ENCODE data around the gene JPT1.
"Not testable (repeated sequence)": the region's sequence is repeated elsewhere in the genome, so short reads cannot be mapped to it uniquely, and the experiment has no call there.

JPT1 gene

DNA sequence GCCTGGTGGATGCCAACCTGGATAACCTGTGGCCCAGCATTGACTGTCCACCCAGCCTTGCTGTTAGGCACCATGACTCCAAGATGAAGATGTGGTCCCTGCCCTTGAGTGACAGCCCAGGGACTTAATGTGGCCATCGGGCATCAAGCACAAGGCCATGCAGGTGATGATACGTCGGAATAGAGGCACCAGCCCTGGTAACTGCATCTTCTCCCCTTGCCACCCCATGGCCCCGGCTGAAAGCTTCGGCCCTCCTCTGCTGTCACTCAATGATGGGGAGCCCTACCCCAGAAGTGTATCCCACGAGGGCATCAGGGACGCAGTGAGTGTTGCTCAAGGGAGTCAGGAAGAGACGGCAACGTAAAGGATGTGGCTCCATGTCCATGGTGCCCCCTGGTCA lies 24.7 kb downstream of the JPT1 start:
- TF ChIP-seq Cebpa-rat (IDR thresholded peaks at IDR 0.05) = no peak
- H3K4me3 ChIP-seq = peak overlapping the region in 1 of 10 experiments; percentile 94; a peak in 1 of 20 replicates
- 0 out of 22 replicates have a peak overlapping the region, but pooled peaks of 1 of the 11 experiments have one; percentile 6 for H3K27ac ChIP-seq
- no peaks in the 10 kb centered on the region for H3K9me3 ChIP-seq (replicated peaks in 1 of 11)
- H3K9ac ChIP-seq = peak overlapping the region in 4 of 11 experiments; percentile 90 to 92 (median 92); a peak in 5 of 22 replicates
- peaks cover 15 to 34% (median 26%) of the 10 kb centered on the region in 11 experiments for H3K36me3 ChIP-seq
- peaks cover 5 to 44% (median 25%) of the 10 kb centered on the region in 11 experiments; a peak in 19 of 22 replicates for H4K20me1 ChIP-seq
- no peaks in the 10 kb centered on the region for H3K27me3 ChIP-seq
- peaks cover 42 to 88% (median 60%) of the 10 kb centered on the region in 10 experiments for H3K4me1 ChIP-seq
- peak overlapping the region in 10 of 11 experiments; percentile 78 to 95 (median 89); a peak in 14 of 22 replicates for H3K4me2 ChIP-seq

DNA sequence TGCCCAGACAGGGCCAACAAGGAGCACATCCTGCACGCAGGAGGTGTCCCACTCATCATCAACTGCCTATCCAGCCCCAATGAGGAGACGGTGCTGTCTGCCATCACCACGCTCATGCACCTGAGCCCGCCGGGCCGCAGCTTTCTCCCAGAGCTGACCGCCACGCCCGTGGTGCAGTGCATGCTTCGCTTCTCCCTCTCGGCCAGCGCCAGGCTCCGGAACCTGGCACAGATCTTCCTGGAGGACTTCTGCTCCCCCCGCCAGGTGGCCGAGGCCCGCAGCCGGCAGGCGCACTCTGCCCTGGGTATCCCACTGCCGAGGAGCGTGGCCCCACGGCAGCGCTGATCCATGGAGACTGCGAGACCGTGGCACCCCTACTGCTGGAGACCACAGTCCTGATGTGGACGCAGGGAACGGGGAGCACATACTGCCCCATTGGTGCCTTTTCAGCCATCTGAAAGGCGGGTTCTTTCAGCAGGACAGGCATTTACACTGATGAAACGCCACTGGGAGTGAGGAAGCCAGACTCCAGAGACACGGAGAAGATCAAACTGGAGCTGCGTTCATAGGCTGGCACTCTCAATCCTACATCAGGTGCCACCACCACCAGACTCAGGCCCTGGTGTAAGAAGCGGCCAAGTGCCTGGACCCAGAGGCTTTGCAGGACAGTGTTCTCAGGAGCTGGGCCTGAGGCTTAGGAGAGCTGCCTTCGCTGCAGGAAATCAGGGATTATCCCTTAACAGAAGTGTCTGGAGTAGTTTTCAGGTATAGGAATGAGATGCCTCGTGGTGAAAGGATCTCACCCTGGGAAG lies 25.4 kb downstream of the JPT1 start:
- H3K27ac ChIP-seq = 0 out of 22 replicates have a peak overlapping the region, but pooled peaks of 2 of the 11 experiments have one; percentile 6 to 11
- H3K9ac ChIP-seq = peak overlapping the region in 3 of 11 experiments; percentile 7 to 90 (median 10); a peak in 2 of 22 replicates
- no peak overlapping the region for H3K4me3 ChIP-seq
- peaks cover 15 to 28% (median 23%) of the 10 kb centered on the region in 11 experiments for H3K36me3 ChIP-seq
- TF ChIP-seq Cebpa-rat (IDR thresholded peaks at IDR 0.05) = no peak
- H3K4me2 ChIP-seq = peak overlapping the region in 2 of 11 experiments; percentile 92 to 94; a peak in 2 of 22 replicates
- H4K20me1 ChIP-seq = peaks cover 5 to 41% (median 25%) of the 10 kb centered on the region in 11 experiments; a peak in 19 of 22 replicates
- no peaks in the 10 kb centered on the region for H3K9me3 ChIP-seq (replicated peaks in 1 of 11)
- H3K4me1 ChIP-seq = peaks cover 49 to 88% (median 66%) of the 10 kb centered on the region in 10 experiments
- no peaks in the 10 kb centered on the region for H3K27me3 ChIP-seq

DNA sequence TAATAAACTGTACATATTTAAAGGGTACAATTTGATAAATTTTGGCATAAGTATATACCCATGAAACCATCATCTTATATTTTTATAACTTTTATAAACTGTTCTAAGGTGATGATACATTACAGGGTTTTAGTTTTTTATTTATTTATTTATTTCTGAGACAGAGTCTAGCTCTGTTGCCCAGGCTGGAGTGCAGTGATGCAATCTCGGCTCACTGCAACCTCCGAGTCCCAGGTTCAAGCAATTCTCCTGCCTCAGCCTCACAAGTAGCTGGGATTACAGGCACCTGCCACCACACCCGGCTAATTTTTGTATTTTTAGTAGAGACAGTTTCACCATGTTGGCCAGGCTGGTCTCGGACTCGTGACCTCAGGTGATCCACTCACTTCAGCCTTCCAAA lies 26.4 kb downstream of the JPT1 start:
- peaks cover 15 to 28% (median 23%) of the 10 kb centered on the region in 11 experiments for H3K36me3 ChIP-seq
- H3K27me3 ChIP-seq; H3K9me3 ChIP-seq (replicated peaks in 1 of 11); H3K27ac ChIP-seq; H3K4me3 ChIP-seq: not testable (repeated sequence)
- peaks cover 5 to 40% (median 25%) of the 10 kb centered on the region in 11 experiments; a peak in 19 of 22 replicates for H4K20me1 ChIP-seq
- H3K4me2 ChIP-seq = 0 out of 22 replicates have a peak overlapping the region, but pooled peaks of 1 of the 11 experiments have one; percentile 14
- H3K9ac ChIP-seq = peak overlapping the region in 1 of 11 experiments; percentile 24; a peak in 2 of 22 replicates
- H3K4me1 ChIP-seq = peaks cover 50 to 88% (median 70%) of the 10 kb centered on the region in 10 experiments

DNA sequence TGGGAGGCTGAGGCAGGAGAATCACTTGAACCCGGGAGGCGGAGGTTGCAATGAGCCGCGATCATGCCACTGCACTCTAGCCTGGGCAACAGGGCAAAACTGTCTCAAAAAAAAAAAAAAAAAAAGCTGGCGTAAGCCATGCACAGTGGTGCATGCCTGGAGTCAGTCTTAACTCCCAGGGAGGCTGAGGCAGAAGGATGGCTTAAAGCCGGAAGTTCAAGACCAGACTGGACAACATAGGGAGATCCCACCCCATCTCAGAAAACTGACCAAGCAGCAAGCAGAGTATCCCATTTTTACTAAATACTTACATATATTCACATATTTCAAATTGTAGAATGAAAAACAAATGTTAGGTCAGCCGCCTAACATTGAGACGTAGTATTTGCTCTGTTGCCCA lies 27.4 kb downstream of the JPT1 start:
- H4K20me1 ChIP-seq = peaks cover 5 to 40% (median 25%) of the 10 kb centered on the region in 11 experiments; a peak in 19 of 22 replicates
- no peaks in the 10 kb centered on the region for H3K9me3 ChIP-seq (replicated peaks in 1 of 11)
- H3K9ac ChIP-seq = no peak overlapping the region
- no peak for TF ChIP-seq Cebpa-rat (IDR thresholded peaks at IDR 0.05)
- no peak overlapping the region for H3K27ac ChIP-seq
- peak overlapping the region in 3 of 11 experiments; percentile 14 to 95 (median 82); a peak in 2 of 22 replicates for H3K4me2 ChIP-seq
- no peak overlapping the region for H3K4me3 ChIP-seq
- peaks cover 40 to 88% (median 63%) of the 10 kb centered on the region in 10 experiments for H3K4me1 ChIP-seq
- no peaks in the 10 kb centered on the region for H3K27me3 ChIP-seq
- peaks cover 15 to 28% (median 23%) of the 10 kb centered on the region in 11 experiments for H3K36me3 ChIP-seq

DNA sequence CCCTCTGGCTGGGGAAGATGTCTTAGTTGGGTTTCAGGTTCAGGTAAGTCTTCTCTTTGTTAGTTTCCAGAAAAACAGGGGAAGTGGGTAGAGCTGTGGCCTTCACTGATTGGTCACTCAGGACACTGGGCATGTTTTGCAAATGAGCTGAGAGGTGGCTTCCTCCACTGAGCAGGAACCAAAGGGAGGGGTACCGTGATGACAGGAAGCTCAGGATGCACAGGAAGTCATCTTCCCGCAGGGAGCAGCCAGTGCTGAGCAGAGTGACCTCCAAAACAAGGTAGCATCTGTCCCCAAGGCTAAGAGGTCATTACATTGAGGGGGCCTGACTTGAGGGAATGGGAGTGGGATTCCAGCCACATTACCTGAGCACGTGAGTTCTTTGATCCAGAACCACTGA lies 28.3 kb downstream of the JPT1 start:
- Histone ChIP-seq H4K20me1 (peaks cover 5 to 40% (median 25%) of the 10 kb centered on the region in 11 experiments; a peak in 19 of 22 replicates), H3K4me1 (peaks cover 41 to 89% (median 59%) of the 10 kb centered on the region in 10 experiments), H3K9me3 (replicated peaks in 1 of 11) (no peaks in the 10 kb centered on the region), H3K4me3 (no peak overlapping the region), H3K4me2 (peak overlapping the region; percentile 16 to 95 (median 78); a peak in 19 of 22 replicates), H3K36me3 (peaks cover 15 to 33% (median 26%) of the 10 kb centered on the region in 11 experiments), H3K27ac (peak overlapping the region in 4 of 11 experiments; percentile 73 to 84 (median 76); a peak in 4 of 22 replicates), H3K27me3 (no peaks in the 10 kb centered on the region), H3K9ac (0 out of 22 replicates have a peak overlapping the region, but pooled peaks of 1 of the 11 experiments have one; percentile 7)
- TF ChIP-seq Cebpa-rat (IDR thresholded peaks at IDR 0.05) = no peak

DNA sequence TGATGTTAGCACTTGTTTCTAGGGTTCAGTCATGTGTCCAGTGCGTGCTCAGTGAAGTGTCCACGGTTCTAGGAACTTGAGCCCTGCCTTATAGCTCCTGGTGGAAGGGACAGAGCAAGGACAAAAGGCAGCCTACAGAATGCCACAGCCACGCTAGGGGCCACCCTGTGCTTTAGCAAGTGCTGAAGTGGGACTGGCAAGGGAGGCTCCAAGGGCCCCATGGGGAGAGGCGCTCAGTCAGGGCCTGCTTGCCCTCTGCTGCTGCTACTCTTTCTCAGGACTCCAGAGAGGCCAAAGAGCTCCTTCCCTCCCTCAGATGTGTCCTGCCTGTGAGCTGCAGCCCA lies 29.5 kb downstream of the JPT1 start:
- no peaks in the 10 kb centered on the region for H3K27me3 ChIP-seq
- H3K4me3 ChIP-seq = peak overlapping the region in 3 of 10 experiments; percentile 19 to 43 (median 26); a peak in 4 of 20 replicates
- peaks cover 31 to 85% (median 53%) of the 10 kb centered on the region in 10 experiments for H3K4me1 ChIP-seq
- H3K4me2 ChIP-seq = peak overlapping the region; percentile 57 to 95 (median 78)
- no peaks in the 10 kb centered on the region for H3K9me3 ChIP-seq (replicated peaks in 1 of 11)
- H4K20me1 ChIP-seq = peaks cover 0 to 35% (median 15%) of the 10 kb centered on the region in 11 experiments; a peak in 17 of 22 replicates
- TF ChIP-seq Cebpa-rat (IDR thresholded peaks at IDR 0.05) = no peak
- H3K9ac ChIP-seq = peak overlapping the region in 9 of 11 experiments; percentile 29 to 66 (median 52); a peak in 13 of 22 replicates
- H3K27ac ChIP-seq = peak overlapping the region; percentile 15 to 84 (median 73); a peak in 20 of 22 replicates
- peaks cover 10 to 32% (median 24%) of the 10 kb centered on the region in 11 experiments for H3K36me3 ChIP-seq

DNA sequence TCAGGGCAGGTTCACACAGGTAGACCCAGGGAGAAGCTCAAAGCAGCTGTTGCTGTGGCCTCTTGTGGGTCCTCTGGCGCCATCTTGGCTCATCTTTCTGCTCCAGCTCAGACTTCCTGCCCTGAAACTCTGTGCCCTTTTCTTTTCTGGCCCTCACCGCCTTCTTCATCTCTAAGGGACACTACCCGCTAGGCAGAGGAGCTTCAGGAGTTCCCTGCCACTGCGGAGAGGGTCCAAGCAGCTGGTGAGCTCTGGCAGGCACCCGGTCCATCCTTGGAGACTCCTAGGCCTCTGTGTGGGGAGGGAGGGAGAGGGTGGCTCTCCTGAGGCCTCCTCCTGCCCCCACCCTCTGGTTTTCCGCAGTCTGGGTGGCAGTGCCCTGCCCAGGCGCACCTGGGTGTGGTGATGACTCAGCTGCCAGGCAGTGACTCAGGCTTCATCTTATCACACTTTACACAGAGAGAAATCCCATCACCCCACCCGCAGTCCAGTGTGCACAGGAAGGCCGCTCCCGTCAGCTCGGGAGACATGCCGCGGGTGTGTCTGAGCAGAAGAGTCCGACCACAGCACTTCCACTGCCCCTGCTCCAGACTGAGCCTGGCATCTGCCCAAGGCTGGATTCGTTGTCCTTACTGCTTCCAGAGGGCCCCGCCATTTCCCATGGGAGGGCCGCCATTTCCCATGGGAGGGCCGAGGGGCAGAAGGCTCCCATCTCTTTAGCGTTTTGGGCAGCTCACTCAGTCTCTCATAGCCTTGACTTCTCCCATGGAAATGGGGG lies 30.1 kb downstream of the JPT1 start:
- peak overlapping the region; percentile 57 to 95 (median 78) for H3K4me2 ChIP-seq
- no peaks in the 10 kb centered on the region for H3K27me3 ChIP-seq
- no peaks in the 10 kb centered on the region for H3K9me3 ChIP-seq (replicated peaks in 1 of 11)
- peak overlapping the region in 9 of 11 experiments; percentile 29 to 66 (median 52); a peak in 14 of 22 replicates for H3K9ac ChIP-seq
- peaks cover 29 to 84% (median 52%) of the 10 kb centered on the region in 10 experiments for H3K4me1 ChIP-seq
- peak overlapping the region; percentile 42 to 84 (median 73); a peak in 21 of 22 replicates for H3K27ac ChIP-seq
- H3K36me3 ChIP-seq = peaks cover 5 to 29% (median 20%) of the 10 kb centered on the region in 11 experiments
- peaks cover 0 to 32% (median 10%) of the 10 kb centered on the region in 11 experiments; a peak in 15 of 22 replicates for H4K20me1 ChIP-seq
- no peak for TF ChIP-seq Cebpa-rat (IDR thresholded peaks at IDR 0.05)
- peak overlapping the region in 3 of 10 experiments; percentile 19 to 43 (median 26); a peak in 4 of 20 replicates for H3K4me3 ChIP-seq

DNA sequence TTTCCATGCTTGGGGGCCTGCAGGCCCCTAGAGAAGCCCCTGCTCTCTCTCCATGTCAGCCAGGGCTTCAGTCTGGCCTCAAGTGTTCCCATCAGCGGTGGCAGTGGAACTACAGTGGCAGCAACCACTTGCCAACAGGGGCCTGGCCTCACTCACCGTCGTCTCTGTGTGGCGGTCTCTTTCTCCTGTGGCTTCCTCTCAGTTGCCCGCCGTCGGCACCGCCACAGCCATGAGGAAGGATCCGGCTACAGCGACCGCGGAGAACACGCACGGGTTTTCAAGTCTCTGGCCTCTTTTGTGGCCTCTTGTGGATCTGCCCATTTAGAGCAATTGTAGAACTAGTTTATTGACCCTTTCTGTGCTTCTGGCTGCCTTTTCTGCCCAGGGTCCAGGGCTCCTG lies 36.0 kb downstream of the JPT1 start:
- peaks cover 0 to 48% (median 30%) of the 10 kb centered on the region in 11 experiments; a peak in 12 of 22 replicates for H4K20me1 ChIP-seq
- H3K4me2 ChIP-seq = peak overlapping the region in 10 of 11 experiments; percentile 43 to 97 (median 86); a peak in 17 of 22 replicates
- peak overlapping the region in 1 of 11 experiments; percentile 8; a peak in 1 of 22 replicates for H3K27ac ChIP-seq
- peaks cover 6 to 42% (median 23%) of the 10 kb centered on the region in 11 experiments; a peak in 18 of 22 replicates for H3K36me3 ChIP-seq
- TF ChIP-seq Cebpa-rat (IDR thresholded peaks at IDR 0.05) = no peak
- no peaks in the 10 kb centered on the region for H3K9me3 ChIP-seq (replicated peaks in 1 of 11)
- H3K4me1 ChIP-seq = peaks cover 50 to 80% (median 62%) of the 10 kb centered on the region in 10 experiments
- no peaks in the 10 kb centered on the region for H3K27me3 ChIP-seq
- H3K4me3 ChIP-seq = no peak overlapping the region
- no peak overlapping the region for H3K9ac ChIP-seq
